Measurements from ENCODE around the gene USP1.

Gene USP1

GRCh38 chr1:62436466-62437272 is at the start of gene USP1:
TSS of gene USP1 (plus strand) at chr1:62437049. CDS start at chr1:62439868, 2,819 bp downstream.
- DNase-seq: peak; percentile 96

GRCh38 chr1:62389531-62389930 is 47.3 kb upstream of the USP1 start:
- DNase-seq: no peak

- no peak for DNase-seq
These were observed 46.8 kb upstream of the USP1 start for GRCh38 chr1:62390071-62390470.

GRCh38 chr1:62391369-62391971 is 45.4 kb upstream of the USP1 start:
- DNase-seq: peak; percentile 60

GRCh38 chr1:62392951-62393350 is 43.9 kb upstream of the USP1 start:
- DNase-seq: no peak

GRCh38 chr1:62394646-62395045 is 42.2 kb upstream of the USP1 start:
- no peak for DNase-seq

GRCh38 chr1:62395291-62395690 is 41.6 kb upstream of the USP1 start:
- no peak for DNase-seq

GRCh38 chr1:62396871-62397270 is 40.0 kb upstream of the USP1 start:
- no peak for DNase-seq

GRCh38 chr1:62397301-62397700 is 39.5 kb upstream of the USP1 start:
- DNase-seq: no peak

- no peak for DNase-seq
These were observed 38.5 kb upstream of the USP1 start for GRCh38 chr1:62398377-62398776.

GRCh38 chr1:62401034-62401760 is 35.7 kb upstream of the USP1 start:
- no peak for DNase-seq

- no peak for DNase-seq
These were observed 31.6 kb upstream of the USP1 start for GRCh38 chr1:62405247-62405646.

GRCh38 chr1:62406576-62406975 is 30.3 kb upstream of the USP1 start:
- no peak for DNase-seq

- DNase-seq: no peak
These were observed 29.3 kb upstream of the USP1 start for GRCh38 chr1:62407398-62408009.

GRCh38 chr1:62415687-62416086 is 21.2 kb upstream of the USP1 start:
- no peak for DNase-seq

GRCh38 chr1:62417351-62417999 is 19.4 kb upstream of the USP1 start:
- DNase-seq: no peak

- no peak for DNase-seq
These were observed 16.6 kb upstream of the USP1 start for GRCh38 chr1:62420214-62420613.

- DNase-seq: no peak
These were observed 13.1 kb upstream of the USP1 start for GRCh38 chr1:62423580-62424242.

- no peak for DNase-seq
These were observed 12.4 kb upstream of the USP1 start for GRCh38 chr1:62424411-62424810.

GRCh38 chr1:62425041-62425440 is 11.8 kb upstream of the USP1 start:
- no peak for DNase-seq

GRCh38 chr1:62426237-62426636 is 10.6 kb upstream of the USP1 start:
- no peak for DNase-seq

GRCh38 chr1:62426794-62427193 is 10.1 kb upstream of the USP1 start:
- DNase-seq: no peak

Data from stimulated activated CD8-positive, alpha-beta memory T cell treated with anti-CD3 and anti-CD28 coated beads, Interleukin-4, amount 100 ng/mL, for 48 hours (primary cell).